DND-41 (cell line): ENCODE measurements around the gene RNF144B.

Experiments used
- EZH2 ChIP-seq: IDR thresholded peaks from 3 replicates; pipeline ENCODE4 v1.6.1; 2012; ENCODE audit warnings: borderline replicate concordance, low read depth, mild to moderate bottlenecking, moderate library complexity, low read length, inconsistent platforms; ENCODE audit not compliant: severe bottlenecking
- TF ChIP-seq, protein P1 (sequence below): IDR thresholded peaks from 2 replicates; pipeline ENCODE4 v1.5.1; 2012; ENCODE audit warnings: borderline replicate concordance, low read length, moderate library complexity, mild to moderate bottlenecking; ENCODE audit not compliant: poor library complexity, severe bottlenecking; ENCODE audit errors: extremely low read depth

DNA sequence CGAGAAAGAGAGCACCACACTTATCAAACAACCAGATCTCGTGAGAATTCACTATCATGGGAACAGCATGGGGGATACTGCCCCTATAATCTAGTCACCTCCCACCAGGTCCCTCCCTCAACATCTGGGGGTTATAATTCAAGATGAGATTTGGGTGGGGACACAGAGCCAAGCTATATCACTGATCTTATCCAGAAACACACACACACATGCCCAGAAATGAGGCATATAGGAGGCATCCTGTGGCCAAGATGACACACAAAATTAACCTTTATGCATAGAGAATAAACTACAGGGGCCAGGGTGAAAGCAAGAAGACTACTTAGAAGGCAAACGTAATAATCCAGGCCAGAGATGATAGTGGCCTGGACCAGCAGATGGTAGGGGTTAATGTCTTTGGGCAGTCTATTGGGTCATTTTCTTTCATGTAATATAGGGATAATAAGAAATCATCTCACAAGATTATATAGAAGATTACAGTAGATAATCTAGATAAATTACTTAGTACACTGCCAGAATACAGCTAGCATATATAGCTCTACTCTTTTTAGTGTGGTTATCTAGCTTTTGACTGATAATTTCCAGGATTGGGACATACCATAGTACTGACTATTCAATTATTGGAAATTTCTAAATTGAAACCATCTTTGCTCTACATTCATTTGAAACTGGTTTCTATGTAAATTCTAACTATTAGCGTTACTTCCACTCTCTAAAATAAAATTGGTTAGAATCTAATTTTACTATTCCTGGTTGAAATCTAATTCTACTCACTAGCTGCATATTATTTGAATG is 20.0 kb downstream of the RNF144B start:
- TF ChIP-seq, protein P1, sequence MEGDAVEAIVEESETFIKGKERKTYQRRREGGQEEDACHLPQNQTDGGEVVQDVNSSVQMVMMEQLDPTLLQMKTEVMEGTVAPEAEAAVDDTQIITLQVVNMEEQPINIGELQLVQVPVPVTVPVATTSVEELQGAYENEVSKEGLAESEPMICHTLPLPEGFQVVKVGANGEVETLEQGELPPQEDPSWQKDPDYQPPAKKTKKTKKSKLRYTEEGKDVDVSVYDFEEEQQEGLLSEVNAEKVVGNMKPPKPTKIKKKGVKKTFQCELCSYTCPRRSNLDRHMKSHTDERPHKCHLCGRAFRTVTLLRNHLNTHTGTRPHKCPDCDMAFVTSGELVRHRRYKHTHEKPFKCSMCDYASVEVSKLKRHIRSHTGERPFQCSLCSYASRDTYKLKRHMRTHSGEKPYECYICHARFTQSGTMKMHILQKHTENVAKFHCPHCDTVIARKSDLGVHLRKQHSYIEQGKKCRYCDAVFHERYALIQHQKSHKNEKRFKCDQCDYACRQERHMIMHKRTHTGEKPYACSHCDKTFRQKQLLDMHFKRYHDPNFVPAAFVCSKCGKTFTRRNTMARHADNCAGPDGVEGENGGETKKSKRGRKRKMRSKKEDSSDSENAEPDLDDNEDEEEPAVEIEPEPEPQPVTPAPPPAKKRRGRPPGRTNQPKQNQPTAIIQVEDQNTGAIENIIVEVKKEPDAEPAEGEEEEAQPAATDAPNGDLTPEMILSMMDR = no peak
- TF ChIP-seq EZH2 = no peak
